Activated CD8-positive, alpha-beta memory T cell treated with anti-CD3 and anti-CD28 coated beads for 1 hour (primary cell): Measurements from ENCODE around the gene RNF40.
"Not testable (repeated sequence)": the region's sequence is repeated elsewhere in the genome, so short reads cannot be mapped to it uniquely, and the experiment has no call there.

Experiments
- DNase-seq, 2 donors: peaks; one replicate each; pipeline ENCODE4 v3.0.0-alpha.2; 2020; ENCODE audit warnings: low read depth in 1 of 2; ENCODE audit errors: extremely low read depth in 1 of 2

The RNF40 gene

DNA sequence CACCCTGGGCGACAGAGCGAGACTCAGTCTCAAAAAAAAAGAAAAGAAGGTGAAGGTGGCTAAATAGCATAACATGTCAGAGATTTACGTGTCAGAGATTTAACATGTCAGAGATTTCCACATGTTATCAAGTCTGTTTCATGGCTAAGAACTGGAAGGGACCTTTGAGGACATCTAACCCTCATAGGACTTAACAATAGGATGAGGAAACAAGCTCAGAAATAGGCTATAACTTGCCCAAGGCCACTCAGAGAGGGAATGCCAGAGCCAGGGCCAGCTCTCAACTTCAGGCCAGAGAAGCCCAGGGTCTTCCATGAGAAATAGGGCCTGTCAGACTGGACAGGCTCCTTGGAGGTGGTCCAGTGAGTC is 51.7 kb downstream of the RNF40 start:
- no peak for DNase-seq

DNA sequence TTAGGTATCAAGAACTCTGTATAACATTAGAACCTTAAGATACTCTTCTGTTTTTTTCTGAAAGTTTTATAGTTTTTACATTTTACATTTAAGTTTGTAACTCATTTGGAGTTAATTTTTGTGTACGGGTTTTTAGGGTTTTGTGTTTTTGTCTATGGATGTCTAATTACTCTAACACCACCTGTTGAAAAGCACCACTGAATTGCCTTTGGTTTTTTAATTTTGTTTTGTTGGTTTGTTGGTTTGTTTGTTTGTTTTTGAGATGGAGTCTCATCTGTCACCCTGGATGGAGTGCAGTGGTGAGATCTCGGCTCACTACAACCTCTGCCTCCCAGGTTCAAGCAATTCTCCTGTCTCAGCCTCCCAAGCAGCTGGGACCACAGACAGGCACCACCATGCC is 54.6 kb downstream of the RNF40 start:
- DNase-seq, result no peak

DNA sequence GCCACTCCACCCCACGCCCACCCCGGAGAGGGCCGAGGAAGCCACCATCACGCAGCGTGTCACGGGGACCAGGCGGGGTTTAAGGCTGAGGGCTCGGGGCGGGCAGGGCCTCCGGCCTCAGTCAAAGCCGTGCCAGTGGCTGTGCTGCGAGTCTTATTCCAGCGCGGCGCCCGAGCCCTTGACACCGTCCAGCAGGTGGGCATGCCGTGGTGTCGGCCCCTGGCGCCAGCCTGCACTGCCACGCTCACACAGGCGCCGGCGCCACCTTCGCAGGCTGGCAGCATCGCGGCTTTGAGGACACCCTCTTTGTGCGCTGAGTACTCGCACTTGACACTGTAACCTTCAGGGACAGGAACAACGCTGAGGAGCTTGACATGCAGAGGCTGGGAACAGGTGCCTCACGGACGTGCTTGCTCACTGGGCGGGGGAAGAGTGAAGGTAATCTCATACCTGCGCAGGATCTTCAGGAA is 58.9 kb downstream of the RNF40 start:
- DNase-seq, result no peak

DNA sequence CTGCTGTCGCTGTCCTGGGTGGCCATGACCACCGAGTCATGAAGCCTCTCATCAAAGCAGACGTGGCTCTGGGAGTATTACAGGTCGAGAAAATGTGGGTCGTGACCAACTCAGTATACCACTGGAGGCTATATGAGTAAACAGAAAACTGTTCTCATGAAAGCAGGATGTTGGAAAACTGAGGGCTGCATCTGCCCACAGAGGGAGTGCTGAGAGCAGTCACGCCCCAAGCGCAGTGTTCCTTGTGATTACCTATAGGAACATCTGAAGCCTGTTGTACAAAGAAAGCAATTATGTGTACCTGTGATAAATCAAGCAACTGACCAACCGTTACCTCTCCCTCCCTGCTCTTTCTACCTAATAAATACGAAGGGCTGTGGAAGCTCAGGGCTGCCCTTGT is 59.3 kb downstream of the RNF40 start:
- not testable (repeated sequence) for DNase-seq

DNA sequence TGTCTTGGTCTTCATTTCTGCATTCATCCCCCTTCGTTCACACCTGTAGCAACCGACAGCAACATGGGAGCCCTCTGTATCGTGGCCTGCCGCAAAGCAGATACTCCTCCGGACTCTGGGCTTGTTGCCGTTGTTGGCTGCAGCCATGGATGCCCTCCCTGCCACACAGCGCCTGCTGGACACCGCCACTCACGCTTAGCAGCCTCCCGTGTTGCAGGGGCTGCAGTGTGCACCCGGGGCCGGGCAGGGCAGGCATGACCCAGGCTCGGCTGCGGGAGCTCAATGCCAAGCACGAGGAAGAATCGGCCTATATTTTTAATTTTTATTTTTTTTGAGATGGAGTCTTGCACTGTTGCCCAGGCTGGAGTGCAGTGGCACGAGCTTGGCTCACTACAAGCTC is 59.8 kb downstream of the RNF40 start:
- no peak for DNase-seq
